K562 (cell line): ENCODE measurements around the gene B3GNT9. TPM values are rescaled to one million over a fixed set of nuclear protein-coding genes. Genes with fewer than 3 reads are reported as not detected.

Source experiments
- ATAC-seq: fragments of 200-7000 bp; cut with Tn5 transposase; 3 replicates; pipeline ENCODE4 v1.9.1; 2020; ENCODE audit warnings: moderate library complexity
- BruUV-seq: library from RNA; stranded (reverse); fragments of 400-500 nt; replicated peaks from 2 replicates; lab custom pipeline; 2021; lab: Mats Ljungman, UMichigan
- CTCF ChIA-PET: fragments of 300-600 bp; formaldehyde crosslinking; extraction: SDS; loops from one replicate; lab custom pipeline; 2021; ENCODE audit warnings: low intra/inter-chr PET ratio; lab: Yijun Ruan, JAX
- POLR2A ChIA-PET: fragments of 300-600, 350-650 bp; sonication (Branson Sonifier 250); formaldehyde crosslinking; extraction: SDS; loops from one replicate; lab custom pipeline; 2021; ENCODE audit warnings: antibody characterized with exemption, inconsistent platforms; lab: Yijun Ruan, JAX
- DNase-seq, 4 experiments: peaks; one replicate each; pipeline versions ENCODE4 v3.0.0 to v3.0.0-alpha.2; 2011 to 2018; ENCODE audit warnings: low spot score in 3 of 4, mixed read lengths in 3 of 4; ENCODE audit errors: extremely low read depth in 1 of 4
- FAIRE-seq: peaks from 2 replicates; lab custom pipeline; 2011; peaks lifted over from hg19 to GRCh38; lab: Jason Lieb, UNC
- H2AFZ ChIP-seq: 2 replicates; pipeline ENCODE4 v1.6.0; 2011; ENCODE audit warnings: low read depth, low read length, control low read depth, inconsistent platforms
- H3K27ac ChIP-seq: fragments of 200-600 bp; 3 replicates; pipeline ENCODE4 v1.8.0; 2011; ENCODE audit warnings: low read depth, mild to moderate bottlenecking, control low read depth, inconsistent platforms, low read length, moderate library complexity, mixed read lengths; ENCODE audit errors: extremely low read depth
- H3K27me3 ChIP-seq, 2 experiments: fragments of 300-600 bp in 1 of 2; 2 replicates in 1 of 2; 3 replicates in 1 of 2; pipeline versions ENCODE4 v1.6.0 to v1.8.0; 2011; ENCODE audit warnings: inconsistent platforms in 2 of 2, low read length in 2 of 2, mild to moderate bottlenecking in 1 of 2, mixed read lengths in 1 of 2, moderate library complexity in 1 of 2; ENCODE audit not compliant: control insufficient read depth in 2 of 2, insufficient read depth in 2 of 2
- H3K36me3 ChIP-seq: fragments of 300-600 bp; 3 replicates; pipeline ENCODE4 v1.8.0; 2011; ENCODE audit warnings: mild to moderate bottlenecking, low read length, inconsistent platforms; ENCODE audit not compliant: control insufficient read depth, insufficient read depth
- H3K4me1 ChIP-seq, 2 experiments: fragments of 200-600 bp in 1 of 2; replicated peaks in 1 of 2; 2 replicates in 1 of 2; 3 replicates in 1 of 2; pipeline versions ENCODE4 v1.5.1 to v1.8.0; 2011; ENCODE audit warnings: inconsistent platforms in 2 of 2, low read length in 2 of 2, mild to moderate bottlenecking in 1 of 2, mixed read lengths in 1 of 2, moderate library complexity in 1 of 2; ENCODE audit not compliant: control insufficient read depth in 2 of 2, insufficient read depth in 2 of 2
- H3K4me2 ChIP-seq: 2 replicates; pipeline ENCODE4 v1.6.1; 2011; ENCODE audit warnings: low read length, control low read depth, inconsistent platforms, mixed read lengths; ENCODE audit not compliant: insufficient read depth
- H3K4me3 ChIP-seq: fragments of 200-600 bp; sonication (generic), shearing (Covaris generic); 2 replicates; pipeline ENCODE4 v1.5.1; 2016; ENCODE audit warnings: control low read depth, inconsistent platforms
- H3K79me2 ChIP-seq: fragments of 200-600 bp; 3 replicates; pipeline ENCODE4 v1.8.0; 2011; ENCODE audit warnings: low read length, inconsistent platforms; ENCODE audit not compliant: control insufficient read depth, insufficient read depth
- H3K9ac ChIP-seq, 2 experiments: 2 replicates each; pipeline versions ENCODE4 v1.6.0 to v1.6.1; 2011; ENCODE audit warnings: low read depth in 2 of 2, low read length in 2 of 2, control low read depth in 1 of 2, inconsistent platforms in 1 of 2, mild to moderate bottlenecking in 1 of 2, mixed read lengths in 1 of 2; ENCODE audit not compliant: insufficient read depth in 1 of 2
- H3K9me1 ChIP-seq: one replicate; pipeline ENCODE4 v1.6.0; 2011; ENCODE audit warnings: inconsistent platforms, mild to moderate bottlenecking, low read length, moderate library complexity; ENCODE audit not compliant: control insufficient read depth, insufficient read depth
- H3K9me3 ChIP-seq: replicated peaks from 2 replicates; pipeline ENCODE4 v1.5.1; 2011; ENCODE audit warnings: low read depth, low read length, inconsistent platforms; ENCODE audit not compliant: control insufficient read depth, insufficient read depth
- H4K20me1 ChIP-seq: replicated peaks from 2 replicates; pipeline ENCODE4 v1.6.1; 2011; ENCODE audit warnings: low read length, inconsistent platforms, mixed read lengths; ENCODE audit not compliant: control insufficient read depth, insufficient read depth
- CEBPB ChIP-seq: fragments of 450-650 bp; IDR thresholded peaks from 2 replicates; pipeline ENCODE4 v1.6.1; 2016; ENCODE audit warnings: missing genetic modification characterization, missing compliant biosample characterization
- CSDE1 ChIP-seq, 2 experiments: fragments of 450-650 bp; IDR thresholded peaks; 2 replicates each; pipeline ENCODE4 v1.6.1; 2016; ENCODE audit warnings: mild to moderate bottlenecking in 1 of 2
- E4F1 ChIP-seq: fragments of 250-450 bp; sonication (Bioruptor Pico); IDR thresholded peaks from 2 replicates; pipeline ENCODE4 v1.5.0; 2021; ENCODE audit warnings: mild to moderate bottlenecking, borderline replicate concordance
- ESRRA ChIP-seq: fragments of 450-650 bp; IDR thresholded peaks from 2 replicates; pipeline ENCODE4 v1.6.1; 2014; ENCODE audit warnings: low read depth, mild to moderate bottlenecking, moderate library complexity, borderline replicate concordance
- ESRRB ChIP-seq: fragments of 250-450 bp; sonication (Bioruptor Pico); IDR thresholded peaks from 2 replicates; pipeline ENCODE4 v1.5.0; 2020; ENCODE audit warnings: mild to moderate bottlenecking, moderate library complexity, borderline replicate concordance
- EWSR1 ChIP-seq: fragments of 450-650 bp; IDR thresholded peaks from 2 replicates; pipeline ENCODE4 v1.6.1; 2018; ENCODE audit warnings: borderline replicate concordance, mild to moderate bottlenecking, low read depth, moderate library complexity; ENCODE audit not compliant: partially characterized antibody
- GATAD2B ChIP-seq: fragments of 450-650 bp; IDR thresholded peaks from 2 replicates; pipeline ENCODE4 v1.6.1; 2017; ENCODE audit warnings: mild to moderate bottlenecking, borderline replicate concordance
- GTF3C2 ChIP-seq: IDR thresholded peaks from 3 replicates; pipeline ENCODE4 v1.6.1; 2011; ENCODE audit warnings: borderline replicate concordance, mild to moderate bottlenecking, moderate library complexity; ENCODE audit not compliant: insufficient read length; ENCODE audit errors: extremely low read depth
- HOXB6 ChIP-seq: fragments of 250-450 bp; sonication (Bioruptor Pico); IDR thresholded peaks from 2 replicates; pipeline ENCODE4 v1.5.1; 2022; ENCODE audit warnings: mild to moderate bottlenecking, borderline replicate concordance
- NCOR1 ChIP-seq: fragments of 450-650 bp; IDR thresholded peaks from 2 replicates; pipeline ENCODE4 v1.6.1; 2016; ENCODE audit warnings: mild to moderate bottlenecking, moderate library complexity
- NFIX ChIP-seq: fragments of 250-450 bp; sonication (Bioruptor Pico); IDR thresholded peaks from 2 replicates; pipeline ENCODE4 v1.4.0; 2020; ENCODE audit warnings: low read depth, mild to moderate bottlenecking, moderate library complexity
- RNF219 ChIP-seq: fragments of 250-450 bp; sonication (Bioruptor Pico); IDR thresholded peaks from 2 replicates; pipeline ENCODE4 v1.5.0; 2022; ENCODE audit warnings: mild to moderate bottlenecking
- TBL1XR1 ChIP-seq, 2 experiments: IDR thresholded peaks; 2 replicates each; pipeline ENCODE4 v1.6.1; 2012; ENCODE audit warnings: improper control_type of control experiment in 2 of 2, low read length in 2 of 2, mild to moderate bottlenecking in 1 of 2
- TCF3 ChIP-seq: sonication (generic); formaldehyde crosslinking; IDR thresholded peaks from 2 replicates; pipeline ENCODE4 v1.4.0; 2020; ENCODE audit warnings: mild to moderate bottlenecking, missing genetic modification reagents
- ZFP36 ChIP-seq: fragments of 150-350 bp; IDR thresholded peaks from 2 replicates; pipeline ENCODE4 v1.6.1; 2018; ENCODE audit warnings: low read length, low read depth; ENCODE audit not compliant: partially characterized antibody
- ZNF165 ChIP-seq: fragments of 250-450 bp; sonication (Bioruptor Pico); IDR thresholded peaks from 2 replicates; pipeline ENCODE4 v1.4.0; 2020; ENCODE audit warnings: borderline replicate concordance
- WGBS: fragments of 100-300 bp; shearing (Covaris generic); methylation state at CpG from one replicate; pipeline ENCODE4 v1.1.6; 2016; ENCODE audit warnings: low coverage, mixed read lengths; ENCODE audit not compliant: insufficient coverage; ENCODE audit errors: missing lambda C conversion rate; 5-methylcytosine and 5-hydroxymethylcytosine counted together
- in situ Hi-C: fragments of 300-500 bp; cut with MboI; formaldehyde crosslinking; loops from 4 replicates; pipeline ENCODE4 v1.15.0; 2018; ENCODE audit warnings: inconsistent platforms, mixed read lengths
- intact Hi-C: fragments of 100-400 bp; cut with micrococcal nuclease; formaldehyde crosslinking; loops from 2 replicates; pipeline ENCODE4 v1.14.2; 2022
- polyA plus RNA-seq, 8 experiments: library from polyadenylated mRNA; depleted of rRNA in 4 of 8; stranded (reverse) in 5 of 8; unstranded in 3 of 8; fragments of >200 nt; fragmentation: Nextera tagmentation in 2 of 8; fragmentation: Illumina TruSeq in 1 of 8; extraction: Ambion mirVana in 2 of 8; extraction: Trizol in 1 of 8; gene quantifications; 2 replicates each; pipeline versions ENCODE4 v1.2.1 to v1.2.3, GENCODE V29; 2011 to 2014; ENCODE audit warnings: inconsistent platforms in 1 of 8, missing spikeins in 1 of 8
- total RNA-seq, 7 experiments: library from RNA; depleted of rRNA in 6 of 7; stranded (reverse); fragments of >200 nt in 6 of 7; fragmentation: Illumina TruSeq in 2 of 7; extraction: Trizol in 2 of 7; gene quantifications; 2 replicates each; pipeline versions ENCODE4 v1.2.1 to v1.2.3, GENCODE V29; 2011 to 2021; ENCODE audit warnings: low replicate concordance in 1 of 7

Gene B3GNT9
- total and polyA plus RNA-seq, 9 of the 15 experiments (the other 6 are each of a cell fraction or from before 2014, with no cell fraction given), result 0.01 to 1.8 (median 1.1) TPM; not detected in 1

GRCh38 chr16:67173323-67173722, 22.5 kb upstream of the B3GNT9 start:
- no TSS peak for BruUV-seq
- Histone ChIP-seq H4K20me1 (no peaks in the 10 kb centered on the region), H3K4me3 (no peak overlapping the region), H3K79me2 (no peaks in the 10 kb centered on the region), H3K4me1 (peaks cover 18 to 53% of the 10 kb centered on the region in 2 experiments; a peak in 4 of 5 replicates), H3K4me2 (no peak overlapping the region), H3K9ac (peak overlapping the region in 1 of 2 experiments; percentile 76; a peak in 1 of 4 replicates), H3K9me1 (no peaks in the 10 kb centered on the region), H3K27ac (no peak overlapping the region), H3K27me3 (no peaks in the 10 kb centered on the region), H2AFZ (no peak overlapping the region), H3K36me3 (no peaks in the 10 kb centered on the region), H3K9me3 (no peaks in the 10 kb centered on the region)
- ChIA-PET POLR2A (interaction anchor here (0.6 to 1.1 kb wide), 2 partner anchors 8 to 182 kb away, joined by 3 read pairs; no protein-coding TSS in a partner anchor), CTCF (interaction anchor here (0.6 kb wide), 1 partner anchor 225 kb away, joined by 3 read pairs; no protein-coding TSS in a partner anchor)
- in situ Hi-C loops (loop anchor here (25.0 kb wide), 1 partner anchor 211 kb away; the partner anchor contains the start of gene CES3), intact Hi-C loops (no loop called here)
- FAIRE-seq (no peak), DNase-seq (no peak), ATAC-seq (no peak)
- 44% methylated on average over 1 of the region's 1 CpG for WGBS
- TF ChIP-seq ZFP36 (no peak), NFIX (no peak), HOXB6 (no peak), NCOR1 (no peak), ZNF165 (CRISPR knock-in tag) (no peak), CSDE1 (IDR thresholded peaks at IDR 0.05) (no peak), ESRRB (no peak), EWSR1 (no peak), TCF3 (CRISPR knock-in tag) (no peak), TBL1XR1 (IDR thresholded peaks at IDR 0.05; ENCODE audit: low read length in 2 of 2) (no peak), GATAD2B (no peak), GTF3C2 (no peak), E4F1 (no peak), RNF219 (CRISPR knock-in tag) (no peak), CEBPB (tag) (no peak), ESRRA (no peak)
